GM18909 (cell line): ENCODE results near the gene CDX1.
"Not testable (repeated sequence)": the region's sequence is repeated elsewhere in the genome, so short reads cannot be mapped to it uniquely, and the experiment has no call there.

ENCODE experiments used
- ATAC-seq: cut with Tn5 transposase; IDR thresholded peaks from one replicate; pipeline ENCODE4 v1.9.1; 2021; ENCODE audit warnings: mild to moderate bottlenecking; ENCODE audit not compliant: unreplicated experiment, poor library complexity

CDX1 gene

GRCh38 chr5:150221471-150221870 lies 54.9 kb downstream of the CDX1 start:
- ATAC-seq = no peak

DNA sequence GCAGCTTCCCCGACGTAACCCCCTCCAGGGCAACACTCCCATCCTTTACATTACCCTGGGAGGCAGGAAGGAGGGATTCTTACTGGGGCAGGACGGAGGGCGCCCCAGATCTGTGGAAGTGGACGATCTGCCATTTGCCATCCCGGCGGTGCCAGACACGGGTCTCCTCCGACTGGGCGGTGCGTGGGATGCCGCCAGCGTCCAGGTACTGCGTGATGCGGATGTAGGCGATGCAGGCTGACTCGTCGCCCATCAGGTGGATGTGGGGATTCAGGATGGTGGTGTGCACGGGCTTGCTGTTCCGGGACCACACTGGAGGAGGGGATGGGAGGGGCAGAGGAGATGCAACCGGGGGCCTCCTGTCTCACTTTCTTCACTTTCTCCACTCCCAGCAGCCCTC lies 56.3 kb downstream of the CDX1 start:
- no peak for ATAC-seq

DNA sequence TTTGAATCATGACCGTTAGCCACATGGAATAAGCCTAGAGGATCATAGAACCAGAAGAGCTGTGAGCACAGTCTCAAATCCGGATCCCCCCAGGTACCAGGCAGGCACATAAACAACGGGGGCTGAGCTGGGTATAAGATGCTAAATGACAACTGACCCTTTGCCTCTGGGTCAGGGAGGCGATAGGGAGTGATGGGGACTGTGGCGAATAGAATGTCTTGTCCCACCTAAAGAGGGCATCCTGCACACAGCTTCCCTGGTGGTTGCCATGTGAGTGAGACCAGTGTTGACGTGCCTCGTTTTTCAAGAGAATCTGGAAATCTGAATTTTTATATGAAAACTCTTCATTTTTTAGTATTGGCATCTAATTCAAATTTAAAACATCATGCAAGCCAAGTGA lies 56.9 kb downstream of the CDX1 start:
- no peak for ATAC-seq

DNA sequence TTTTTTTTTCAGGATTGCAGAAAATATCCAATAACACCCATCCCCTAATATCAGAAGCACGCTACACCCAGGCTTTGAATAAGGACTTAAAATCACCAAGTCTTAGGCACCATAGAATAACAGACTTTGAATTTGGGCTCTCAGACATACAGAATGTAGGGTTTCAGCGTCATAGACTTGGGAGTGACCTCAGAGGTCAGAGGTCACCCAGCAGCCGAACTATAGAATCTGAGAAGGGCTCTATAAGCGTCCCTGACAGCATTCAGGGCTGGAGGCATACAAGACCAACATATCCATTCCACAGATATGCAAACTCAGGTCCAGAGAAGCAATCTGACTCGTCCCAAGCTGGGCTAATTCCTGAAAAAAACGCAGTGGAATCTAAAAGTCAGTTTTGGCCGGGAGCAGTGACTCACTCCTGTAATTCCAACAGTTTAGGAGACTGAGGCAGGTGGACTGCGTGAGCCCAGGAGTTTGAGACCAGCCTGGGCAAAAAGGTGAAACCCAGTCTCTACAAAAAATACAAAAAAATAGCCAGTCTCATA lies 58.0 kb downstream of the CDX1 start:
- no peak for ATAC-seq

DNA sequence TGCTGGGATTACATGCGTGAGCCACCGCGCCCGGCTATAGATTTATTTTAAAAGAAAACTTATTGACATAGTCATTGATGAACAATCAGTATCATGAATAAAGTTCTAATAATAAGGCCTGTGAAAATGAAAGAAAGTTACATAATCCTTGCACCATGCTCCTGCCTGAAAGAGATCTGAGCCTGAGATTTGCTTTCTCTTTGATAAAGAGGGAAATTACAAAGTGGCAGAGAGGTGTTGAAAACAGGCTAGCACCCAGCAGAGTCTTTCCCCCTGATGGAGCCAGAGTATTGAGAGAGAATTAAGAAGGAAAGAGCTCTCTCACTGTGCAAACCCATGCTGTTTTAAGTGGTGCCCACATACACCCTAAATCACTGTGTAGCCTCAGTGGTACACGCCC lies 60.5 kb downstream of the CDX1 start:
- no peak for ATAC-seq

GRCh38 chr5:150227606-150228273 lies 61.2 kb downstream of the CDX1 start:
- no peak for ATAC-seq

- ATAC-seq = no peak
Measured at GRCh38 chr5:150229571-150229970, 63.0 kb downstream of the CDX1 start.

DNA sequence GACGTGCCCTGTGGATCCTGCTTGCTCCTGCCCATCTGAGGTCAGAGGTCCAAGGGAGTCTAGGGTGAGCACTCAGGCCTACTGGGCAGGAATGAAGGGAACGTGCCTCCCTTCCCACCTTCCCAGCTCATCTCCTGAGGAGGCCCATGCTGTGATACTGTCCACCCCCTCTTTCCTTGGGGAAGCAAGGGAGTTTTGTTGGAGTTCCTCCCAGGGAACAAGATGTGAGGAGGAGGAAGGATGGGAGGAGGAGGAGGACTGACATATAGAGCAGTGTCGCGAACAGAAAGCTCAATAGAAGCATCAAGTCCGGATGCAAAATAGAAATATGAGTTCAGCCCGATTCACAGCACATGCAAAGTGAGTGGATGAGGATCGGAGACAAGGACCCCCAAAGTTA lies 64.3 kb downstream of the CDX1 start:
- ATAC-seq = no peak

- not testable (repeated sequence) for ATAC-seq
Measured at GRCh38 chr5:150233706-150234105, 67.1 kb downstream of the CDX1 start.
